ENCODE measurements around the gene KMO.

GRCh38 chr1:241533326-241534115 lies 1.3 kb downstream of the KMO start:
- TF ChIP-seq EP300 (IDR thresholded peaks at IDR 0.05; ENCODE audit: borderline replicate concordance in 1 of 2, low read depth in 2 of 2, low read length in 2 of 2) (no peak), TAF1 (IDR thresholded peaks at IDR 0.05; ENCODE audit: low read depth, low read length) (no peak), MAFK (IDR thresholded peaks at IDR 0.05; ENCODE audit: low read depth, low read length) (no peak), ZNF274 (IDR thresholded peaks at IDR 0.05; ENCODE audit: borderline replicate concordance, extremely low read depth, low read length) (no peak), POLR2A (IDR thresholded peaks at IDR 0.05; ENCODE audit: control extremely low read depth in 1 of 2, low read depth in 2 of 2, low read length in 2 of 2) (no peak), CEBPB (IDR thresholded peaks at IDR 0.05; ENCODE audit: low read depth, low read length) (no peak), BCL11A (IDR thresholded peaks at IDR 0.05; ENCODE audit: low read depth in 2 of 2, low read length in 2 of 2) (no peak), RFX5 (IDR thresholded peaks at IDR 0.05; ENCODE audit: borderline replicate concordance, low read depth, low read length) (no peak), POLR2AphosphoS5 (IDR thresholded peaks at IDR 0.05; ENCODE audit: low read depth, low read length) (no peak), RXRA (IDR thresholded peaks at IDR 0.05; ENCODE audit: insufficient read depth, low read depth, low read length) (no peak), KDM4A (IDR thresholded peaks at IDR 0.05; ENCODE audit: low read depth, low read length, severe bottlenecking) (no peak)
- TF ChIP-seq, protein P1, sequence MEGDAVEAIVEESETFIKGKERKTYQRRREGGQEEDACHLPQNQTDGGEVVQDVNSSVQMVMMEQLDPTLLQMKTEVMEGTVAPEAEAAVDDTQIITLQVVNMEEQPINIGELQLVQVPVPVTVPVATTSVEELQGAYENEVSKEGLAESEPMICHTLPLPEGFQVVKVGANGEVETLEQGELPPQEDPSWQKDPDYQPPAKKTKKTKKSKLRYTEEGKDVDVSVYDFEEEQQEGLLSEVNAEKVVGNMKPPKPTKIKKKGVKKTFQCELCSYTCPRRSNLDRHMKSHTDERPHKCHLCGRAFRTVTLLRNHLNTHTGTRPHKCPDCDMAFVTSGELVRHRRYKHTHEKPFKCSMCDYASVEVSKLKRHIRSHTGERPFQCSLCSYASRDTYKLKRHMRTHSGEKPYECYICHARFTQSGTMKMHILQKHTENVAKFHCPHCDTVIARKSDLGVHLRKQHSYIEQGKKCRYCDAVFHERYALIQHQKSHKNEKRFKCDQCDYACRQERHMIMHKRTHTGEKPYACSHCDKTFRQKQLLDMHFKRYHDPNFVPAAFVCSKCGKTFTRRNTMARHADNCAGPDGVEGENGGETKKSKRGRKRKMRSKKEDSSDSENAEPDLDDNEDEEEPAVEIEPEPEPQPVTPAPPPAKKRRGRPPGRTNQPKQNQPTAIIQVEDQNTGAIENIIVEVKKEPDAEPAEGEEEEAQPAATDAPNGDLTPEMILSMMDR (IDR thresholded peaks at IDR 0.05; ENCODE audit: control extremely low read depth in 1 of 3, insufficient read depth in 1 of 3, low read depth in 1 of 3, low read length in 3 of 3), result no peak
- TF ChIP-seq, protein P2, sequence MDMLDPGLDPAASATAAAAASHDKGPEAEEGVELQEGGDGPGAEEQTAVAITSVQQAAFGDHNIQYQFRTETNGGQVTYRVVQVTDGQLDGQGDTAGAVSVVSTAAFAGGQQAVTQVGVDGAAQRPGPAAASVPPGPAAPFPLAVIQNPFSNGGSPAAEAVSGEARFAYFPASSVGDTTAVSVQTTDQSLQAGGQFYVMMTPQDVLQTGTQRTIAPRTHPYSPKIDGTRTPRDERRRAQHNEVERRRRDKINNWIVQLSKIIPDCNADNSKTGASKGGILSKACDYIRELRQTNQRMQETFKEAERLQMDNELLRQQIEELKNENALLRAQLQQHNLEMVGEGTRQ (IDR thresholded peaks at IDR 0.05; ENCODE audit: low read length), result no peak
